Type B pancreatic cell (in vitro differentiated cells): Measurements from ENCODE around the gene PARD3B. TPM values are rescaled to one million over a fixed set of nuclear protein-coding genes. Genes with fewer than 3 reads are reported as not detected.

ENCODE experiments used
- DNase-seq: peaks from one replicate; pipeline ENCODE4 v3.0.0; 2021; ENCODE audit warnings: mixed read lengths; ENCODE audit not compliant: unreplicated experiment; ENCODE audit errors: extremely low spot score
- H3K27ac Mint-ChIP-seq: 2 replicates; pipeline ENCODE4 v1.8.0; 2021; ENCODE audit warnings: mild to moderate bottlenecking, mixed read lengths
- H3K27me3 Mint-ChIP-seq: 2 replicates; pipeline ENCODE4 v1.8.0; 2021; ENCODE audit warnings: mixed read lengths
- H3K36me3 Mint-ChIP-seq: 2 replicates; pipeline ENCODE4 v1.8.0; 2021; ENCODE audit warnings: mixed read lengths
- H3K4me1 Mint-ChIP-seq: one replicate; pipeline ENCODE4 v1.8.0; 2021; ENCODE audit warnings: mixed read lengths; ENCODE audit not compliant: unreplicated experiment
- H3K4me3 Mint-ChIP-seq: 2 replicates; pipeline ENCODE4 v1.8.0; 2021; ENCODE audit warnings: mild to moderate bottlenecking, mixed read lengths
- H3K9me3 Mint-ChIP-seq: 2 replicates; pipeline ENCODE4 v1.8.0; 2021; ENCODE audit warnings: mixed read lengths
- total RNA-seq: library from RNA; stranded (reverse); gene quantifications from 2 replicates; pipeline ENCODE4 v1.2.1, GENCODE V29; 2021; ENCODE audit warnings: low replicate concordance
- TF ChIP-seq, protein P1 (sequence below): fragments of 200-600 bp; sonication (generic); conservative IDR thresholded peaks from 2 replicates; pipeline ENCODE4 v1.5.0; 2021; ENCODE audit warnings: antibody characterized with exemption, mild to moderate bottlenecking

PARD3B gene
- total RNA-seq, 1 donor from 2014 or later: 15.9 TPM

DNA sequence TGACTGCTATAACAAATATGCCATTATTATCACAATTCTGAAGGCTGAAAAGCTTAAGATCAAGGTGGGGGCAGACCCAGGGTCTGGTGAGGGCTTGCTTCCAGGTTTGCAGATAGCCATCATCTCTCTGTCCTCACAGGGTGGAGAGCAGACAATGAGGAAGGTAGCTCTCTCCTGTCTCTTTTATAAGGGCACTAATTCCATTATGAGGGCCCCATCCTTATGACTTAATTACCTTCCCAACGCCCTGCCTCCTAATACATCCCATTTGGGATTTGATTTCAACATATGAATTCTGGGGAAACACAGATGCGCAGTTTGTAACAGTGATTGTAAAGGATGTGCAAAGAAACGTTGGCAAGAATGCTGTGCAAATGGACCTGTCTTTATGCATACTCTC is 44.8 kb downstream of the PARD3B start:
- H3K4me3 Mint-ChIP-seq: no peak overlapping the region

DNA sequence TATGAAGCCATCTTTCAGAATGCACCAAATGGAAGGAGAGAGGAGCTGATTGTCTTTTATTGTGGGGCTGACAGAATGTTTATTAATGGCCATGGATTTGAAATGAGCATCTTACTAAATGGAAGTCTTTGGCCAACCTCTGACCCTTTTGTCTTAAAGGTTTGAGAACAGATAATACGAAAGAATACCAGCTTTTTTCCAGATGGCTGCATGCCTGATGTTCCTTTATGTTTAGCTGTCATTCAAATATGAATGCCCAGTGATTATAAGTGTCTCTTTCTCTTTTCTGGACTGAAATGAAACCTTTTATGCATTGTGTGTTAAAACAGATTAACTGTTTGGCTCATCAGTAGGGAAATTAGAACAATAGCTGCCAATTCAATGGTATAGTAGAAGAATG is 46.0 kb downstream of the PARD3B start:
- Mint-ChIP-seq H3K9me3 (peaks cover 7% of the 10 kb centered on the region), H3K4me3 (no peak overlapping the region), H3K36me3 (peaks cover 9% of the 10 kb centered on the region), H3K4me1 (peaks cover 11% of the 10 kb centered on the region), H3K27ac (no peak overlapping the region), H3K27me3 (no peaks in the 10 kb centered on the region)
- TF ChIP-seq, protein P1, sequence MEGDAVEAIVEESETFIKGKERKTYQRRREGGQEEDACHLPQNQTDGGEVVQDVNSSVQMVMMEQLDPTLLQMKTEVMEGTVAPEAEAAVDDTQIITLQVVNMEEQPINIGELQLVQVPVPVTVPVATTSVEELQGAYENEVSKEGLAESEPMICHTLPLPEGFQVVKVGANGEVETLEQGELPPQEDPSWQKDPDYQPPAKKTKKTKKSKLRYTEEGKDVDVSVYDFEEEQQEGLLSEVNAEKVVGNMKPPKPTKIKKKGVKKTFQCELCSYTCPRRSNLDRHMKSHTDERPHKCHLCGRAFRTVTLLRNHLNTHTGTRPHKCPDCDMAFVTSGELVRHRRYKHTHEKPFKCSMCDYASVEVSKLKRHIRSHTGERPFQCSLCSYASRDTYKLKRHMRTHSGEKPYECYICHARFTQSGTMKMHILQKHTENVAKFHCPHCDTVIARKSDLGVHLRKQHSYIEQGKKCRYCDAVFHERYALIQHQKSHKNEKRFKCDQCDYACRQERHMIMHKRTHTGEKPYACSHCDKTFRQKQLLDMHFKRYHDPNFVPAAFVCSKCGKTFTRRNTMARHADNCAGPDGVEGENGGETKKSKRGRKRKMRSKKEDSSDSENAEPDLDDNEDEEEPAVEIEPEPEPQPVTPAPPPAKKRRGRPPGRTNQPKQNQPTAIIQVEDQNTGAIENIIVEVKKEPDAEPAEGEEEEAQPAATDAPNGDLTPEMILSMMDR: no peak
- no peak for DNase-seq

More for the DNA sequence above, 44.8 kb downstream of the PARD3B start:
- Mint-ChIP-seq H3K36me3 (peaks cover 9% of the 10 kb centered on the region), H3K27ac (no peak overlapping the region), H3K9me3 (peaks cover 7% of the 10 kb centered on the region), H3K4me1 (peaks cover 11% of the 10 kb centered on the region), H3K27me3 (no peaks in the 10 kb centered on the region)
- DNase-seq: no peak
- TF ChIP-seq, protein P1: no peak

DNA sequence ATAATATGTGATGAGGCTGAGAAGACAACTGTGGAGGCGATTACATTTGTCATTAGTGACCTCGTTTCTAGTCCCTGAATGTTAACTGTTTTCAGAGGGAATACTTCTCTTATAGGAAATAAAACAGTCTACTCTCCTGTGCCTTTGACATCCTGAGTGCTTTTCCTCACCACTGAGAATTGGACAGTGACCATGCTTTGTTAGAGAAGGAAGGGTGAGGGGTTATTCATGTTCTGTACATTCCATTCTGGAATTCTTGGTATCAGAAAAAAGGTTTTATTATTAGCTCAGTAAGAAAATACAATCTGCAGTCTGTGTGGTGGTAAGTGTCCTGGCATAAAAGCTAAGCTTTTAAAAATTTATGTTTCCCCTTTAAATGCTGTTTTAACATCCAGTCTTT is 58.8 kb downstream of the PARD3B start:
- no peak for DNase-seq
- Mint-ChIP-seq H3K9me3 (peaks cover 12% of the 10 kb centered on the region), H3K27ac (no peak overlapping the region), H3K27me3 (no peaks in the 10 kb centered on the region), H3K36me3 (peaks cover 8% of the 10 kb centered on the region), H3K4me3 (no peak overlapping the region), H3K4me1 (peaks cover 10% of the 10 kb centered on the region)
- TF ChIP-seq, protein P1: no peak

DNA sequence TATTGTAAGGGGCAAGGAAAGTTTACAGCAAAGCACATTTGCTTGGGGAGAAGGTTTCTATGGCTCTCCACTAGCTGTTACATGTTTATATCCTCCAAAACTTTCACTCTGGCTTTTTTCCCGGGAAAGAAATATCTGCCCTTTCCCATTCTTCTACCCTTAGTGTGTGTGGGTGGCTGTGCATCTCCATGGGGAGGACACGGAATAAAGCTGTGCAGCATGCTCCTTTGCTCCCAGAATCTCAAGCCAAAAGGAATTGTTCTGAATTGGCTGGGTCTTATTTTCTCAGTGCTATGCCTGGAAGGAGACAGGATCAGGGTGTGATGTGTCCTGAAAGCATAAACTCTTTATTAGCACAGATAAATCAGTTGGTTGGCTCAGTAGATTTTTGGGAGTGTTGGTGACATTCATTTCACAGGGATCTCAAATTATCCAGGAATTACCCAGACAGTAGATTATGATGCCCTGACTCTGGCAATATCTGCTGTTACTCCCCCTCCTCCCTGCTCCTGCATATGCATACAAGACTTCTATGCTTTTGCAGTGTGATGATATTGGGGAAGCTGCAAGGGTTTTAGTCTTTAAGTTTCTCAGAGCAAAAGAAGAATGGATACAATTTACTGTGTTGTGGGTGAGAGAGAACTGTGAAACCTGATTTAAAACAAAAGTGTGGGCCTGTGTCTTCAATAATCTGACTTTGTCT is 63.1 kb downstream of the PARD3B start:
- no peaks in the 10 kb centered on the region for H3K36me3 Mint-ChIP-seq
- no peaks in the 10 kb centered on the region for H3K9me3 Mint-ChIP-seq
- TF ChIP-seq, protein P1: no peak
- H3K4me1 Mint-ChIP-seq: peaks cover 13% of the 10 kb centered on the region
- H3K27me3 Mint-ChIP-seq: no peaks in the 10 kb centered on the region
- H3K4me3 Mint-ChIP-seq: no peak overlapping the region
- DNase-seq: no peak
- no peak overlapping the region for H3K27ac Mint-ChIP-seq

DNA sequence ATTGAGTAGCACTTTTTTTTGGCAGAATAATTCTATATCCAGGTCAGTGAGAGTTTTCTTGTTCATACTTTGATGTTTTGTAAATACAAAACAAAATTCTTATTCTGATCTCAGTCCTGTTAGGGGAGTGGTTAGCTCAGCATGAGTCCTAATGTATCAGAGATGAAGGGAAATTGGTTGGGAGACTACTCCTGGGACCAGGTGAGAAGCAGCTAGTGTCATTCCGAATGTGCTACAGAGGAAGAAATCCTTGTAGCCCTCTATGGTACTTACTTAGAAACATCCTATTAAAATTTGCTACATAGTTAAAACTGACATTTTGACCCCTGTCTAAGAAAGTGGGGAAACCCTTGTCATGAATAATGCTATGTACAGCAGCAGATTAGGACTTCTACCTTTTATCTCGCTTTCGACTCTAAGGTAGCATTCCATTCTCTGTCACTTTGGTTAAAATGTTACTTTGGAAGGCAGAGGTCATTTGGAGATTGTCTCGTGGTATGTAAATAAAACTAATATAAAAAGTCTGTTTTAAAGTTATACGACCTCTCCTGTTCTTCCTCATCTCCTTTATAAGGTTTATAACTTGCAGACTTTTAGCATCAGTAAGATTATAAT is 65.8 kb downstream of the PARD3B start:
- Mint-ChIP-seq H3K36me3 (no peaks in the 10 kb centered on the region), H3K27ac (no peak overlapping the region), H3K9me3 (peaks cover 12% of the 10 kb centered on the region), H3K27me3 (no peaks in the 10 kb centered on the region), H3K4me3 (no peak overlapping the region), H3K4me1 (peaks cover 13% of the 10 kb centered on the region)
- TF ChIP-seq, protein P1: no peak
- no peak for DNase-seq
